Adipocyte (in vitro differentiated cells): Measurements from ENCODE around the gene AFMID.
A peak's percentile ranks its signal among the peaks of the same experiment; 100 is the strongest.
"Not testable (repeated sequence)": the region's sequence is repeated elsewhere in the genome, so short reads cannot be mapped to it uniquely, and the experiment has no call there.

ENCODE experiments used
- DNase-seq: peaks from one replicate; pipeline ENCODE4 v3.0.0-alpha.2; 2015; ENCODE audit warnings: low read depth
- H3K27me3 ChIP-seq: replicated peaks from 2 replicates; pipeline ENCODE4 v1.7.0; 2013; ENCODE audit warnings: mild to moderate bottlenecking, low read length, moderate library complexity; ENCODE audit not compliant: control insufficient read depth, insufficient read depth
- H3K36me3 ChIP-seq: 2 replicates; pipeline ENCODE4 v1.7.0; 2013; ENCODE audit warnings: low read length, mild to moderate bottlenecking, moderate library complexity; ENCODE audit not compliant: control insufficient read depth, insufficient read depth, severe bottlenecking
- H3K4me1 ChIP-seq: 2 replicates; pipeline ENCODE4 v1.7.0; 2013; ENCODE audit warnings: mild to moderate bottlenecking, low read length, moderate library complexity; ENCODE audit not compliant: control insufficient read depth, insufficient read depth
- H3K4me3 ChIP-seq: 2 replicates; pipeline ENCODE4 v1.7.0; 2013; ENCODE audit warnings: mild to moderate bottlenecking, low read length, moderate library complexity
- H3K9ac ChIP-seq: 2 replicates; pipeline ENCODE4 v1.7.0; 2013; ENCODE audit warnings: mild to moderate bottlenecking, low read length, moderate library complexity
- H3K9me3 ChIP-seq: 2 replicates; pipeline ENCODE4 v1.7.0; 2013; ENCODE audit warnings: mild to moderate bottlenecking, low read length, moderate library complexity; ENCODE audit not compliant: control insufficient read depth

AFMID gene

GRCh38 chr17:78228176-78228575, 41.0 kb downstream of the AFMID start:
- Histone ChIP-seq H3K9ac (no peak overlapping the region), H3K9me3 (no peaks in the 10 kb centered on the region), H3K36me3 (no peaks in the 10 kb centered on the region), H3K27me3 (peaks cover 27% of the 10 kb centered on the region), H3K4me1 (no peaks in the 10 kb centered on the region), H3K4me3 (no peak overlapping the region)
- no peak for DNase-seq

DNA sequence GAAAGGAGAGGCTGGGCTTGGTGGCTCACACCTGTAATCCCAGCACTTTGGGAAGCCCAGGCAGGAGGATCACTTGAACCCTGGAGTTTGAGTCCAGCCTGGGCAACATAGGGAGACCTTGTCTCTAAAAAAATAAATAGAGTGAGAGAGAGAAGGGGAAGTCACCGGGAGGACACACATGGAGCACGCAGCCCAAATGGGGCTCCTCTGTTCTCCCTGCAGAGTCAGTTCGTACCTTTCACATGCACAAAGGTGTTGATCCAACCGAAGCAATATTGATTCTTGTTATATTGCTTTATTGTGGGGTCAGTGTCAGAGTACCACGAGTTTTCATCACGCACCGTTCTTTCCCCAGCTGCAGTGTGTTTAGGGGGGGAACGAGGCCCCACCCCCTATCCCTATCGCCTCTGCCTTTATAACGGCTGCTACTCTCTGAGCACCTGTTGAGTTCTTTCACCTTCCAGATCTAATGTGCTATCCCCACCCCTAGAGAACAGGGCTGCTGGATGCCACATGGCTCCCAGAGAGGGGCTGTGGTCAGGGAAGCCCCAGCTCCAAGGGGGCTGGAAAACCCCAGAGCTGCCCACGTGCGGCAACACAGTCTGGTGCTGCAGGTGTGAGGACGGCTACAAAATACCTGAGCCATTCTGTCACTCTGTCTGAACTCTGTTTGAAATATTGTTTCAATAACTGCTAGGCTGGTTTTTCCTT, 43.2 kb downstream of the AFMID start:
- Histone ChIP-seq H3K9ac (no peak overlapping the region), H3K9me3 (no peaks in the 10 kb centered on the region), H3K27me3 (peaks cover 27% of the 10 kb centered on the region), H3K4me1 (no peaks in the 10 kb centered on the region), H3K4me3 (no peak overlapping the region), H3K36me3 (no peaks in the 10 kb centered on the region)
- no peak for DNase-seq

DNA sequence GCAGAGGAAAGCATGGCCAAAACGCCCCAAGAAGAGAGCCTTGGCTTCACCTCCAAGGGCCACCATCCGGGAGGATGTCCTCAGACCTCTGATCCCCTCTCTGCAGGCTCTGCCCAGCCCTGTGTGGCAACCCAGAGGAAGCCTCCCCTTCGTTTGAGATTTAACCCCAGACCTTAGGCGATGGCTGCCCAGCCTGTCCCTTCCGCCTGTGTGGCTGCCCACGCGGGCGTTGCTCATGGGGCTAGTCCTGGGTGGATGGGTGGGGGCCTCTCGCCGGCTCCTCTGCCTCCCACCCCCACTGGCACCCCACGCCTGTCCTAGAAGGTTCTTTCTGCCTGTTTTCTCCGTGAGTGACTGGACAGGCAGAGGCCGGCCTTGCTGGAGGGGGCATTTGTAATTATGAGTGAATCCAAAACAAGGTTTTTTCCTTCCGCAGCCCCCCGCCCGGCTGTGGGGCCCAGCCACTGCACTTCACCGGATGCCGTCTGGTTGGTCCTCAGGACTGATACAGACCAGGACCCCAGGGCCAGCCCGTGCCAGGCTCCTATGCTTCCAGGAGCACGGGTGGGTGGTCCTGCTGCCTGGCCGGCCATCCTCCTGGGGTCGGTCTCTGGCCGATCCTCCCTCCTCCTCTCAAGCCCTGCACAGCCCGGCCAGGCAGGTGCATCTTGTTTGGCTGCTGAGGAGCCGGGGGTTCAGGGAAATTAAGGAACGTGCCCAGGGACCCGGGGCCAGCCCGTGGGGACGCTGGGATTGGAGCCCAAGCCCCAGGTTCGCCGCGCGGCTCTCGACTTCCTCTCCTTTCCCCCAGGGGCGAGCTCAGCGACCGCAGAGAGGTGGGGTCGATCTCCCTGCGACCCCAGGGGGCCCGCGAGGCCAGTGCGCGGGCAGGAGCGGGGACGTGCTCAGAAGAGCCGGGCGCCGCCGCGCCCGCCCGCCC, 44.1 kb downstream of the AFMID start, which contains the start of gene TMEM235:
Gene TMEM235, plus strand, starts transcription at position 636 of the 940 bp plus-strand sequence. CDS start 393 bp downstream, outside the sequence.
- H3K9me3 ChIP-seq = no peaks in the 10 kb centered on the region
- H3K9ac ChIP-seq = no peak within 1 kb of the TSS
- H3K36me3 ChIP-seq = no peaks in the 10 kb centered on the region
- no peaks in the 10 kb centered on the region for H3K4me1 ChIP-seq
- no peak within 1 kb of the TSS for H3K4me3 ChIP-seq
- no peak for DNase-seq
- peaks cover 27% of the 10 kb centered on the region for H3K27me3 ChIP-seq

DNA sequence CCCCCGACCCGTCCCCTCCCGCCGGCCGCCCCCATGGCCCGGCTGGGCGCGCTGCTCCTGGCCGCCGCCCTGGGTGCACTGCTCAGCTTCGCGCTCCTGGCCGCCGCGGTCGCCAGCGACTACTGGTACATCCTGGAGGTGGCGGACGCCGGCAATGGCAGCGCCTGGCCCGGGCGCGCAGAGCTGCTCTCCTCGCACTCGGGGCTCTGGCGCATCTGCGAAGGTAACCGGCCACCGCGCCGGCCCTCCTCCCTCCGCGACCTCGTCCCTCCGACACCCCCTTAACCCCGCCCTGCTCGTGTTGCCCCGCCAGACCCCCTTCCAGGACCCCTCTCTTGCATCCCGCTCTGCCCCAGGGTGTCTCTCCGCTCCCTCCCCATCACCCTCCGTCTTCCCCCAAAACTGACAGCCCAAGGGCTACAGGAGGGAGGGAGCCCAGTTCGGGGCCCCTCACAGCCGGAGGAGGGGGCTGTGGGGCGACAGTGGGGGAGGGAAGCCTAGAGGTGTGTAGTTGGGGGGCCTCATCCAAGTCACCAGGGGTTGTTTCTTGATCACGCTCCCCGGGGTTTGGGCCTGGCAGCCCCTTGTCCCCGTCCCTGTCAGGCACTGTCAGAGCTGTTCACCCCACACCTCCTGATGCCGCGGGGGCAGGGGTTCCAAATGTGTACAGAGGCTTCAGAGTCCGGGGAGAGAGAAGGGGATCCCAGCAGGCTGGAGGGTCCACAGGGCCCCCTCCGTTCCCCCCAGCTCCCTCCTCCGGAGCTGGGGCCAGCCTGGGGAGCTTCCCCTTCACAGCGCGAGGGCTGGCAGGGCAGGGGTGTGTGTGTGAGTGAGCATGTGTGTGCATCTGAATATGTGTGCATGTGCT, 45.1 kb downstream of the AFMID start:
- no peaks in the 10 kb centered on the region for H3K9me3 ChIP-seq
- no peaks in the 10 kb centered on the region for H3K36me3 ChIP-seq
- H3K9ac ChIP-seq = no peak overlapping the region
- H3K4me1 ChIP-seq = no peaks in the 10 kb centered on the region
- peaks cover 27% of the 10 kb centered on the region for H3K27me3 ChIP-seq
- peak; percentile 24 for DNase-seq
- H3K4me3 ChIP-seq = no peak overlapping the region

DNA sequence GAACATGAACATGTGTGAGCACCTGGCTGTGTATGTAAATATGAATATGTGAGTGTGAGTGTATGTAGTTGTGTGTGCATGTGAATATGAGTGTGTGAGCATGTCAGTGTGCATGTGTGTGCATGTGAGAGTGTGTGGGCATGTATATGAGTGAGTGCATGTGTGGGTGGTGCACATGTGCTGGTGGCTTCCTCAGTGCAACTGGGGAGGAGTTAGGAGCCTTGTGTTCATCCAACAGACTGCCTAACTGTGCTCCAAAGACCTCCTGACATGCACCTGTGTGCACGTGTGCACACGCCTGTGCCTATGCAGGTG, 45.7 kb downstream of the AFMID start:
- no peak for DNase-seq
- no peaks in the 10 kb centered on the region for H3K4me1 ChIP-seq
- no peaks in the 10 kb centered on the region for H3K36me3 ChIP-seq
- no peak overlapping the region for H3K4me3 ChIP-seq
- H3K9me3 ChIP-seq = no peaks in the 10 kb centered on the region
- peaks cover 28% of the 10 kb centered on the region for H3K27me3 ChIP-seq
- no peak overlapping the region for H3K9ac ChIP-seq

GRCh38 chr17:78233678-78234077, 46.5 kb downstream of the AFMID start:
- no peaks in the 10 kb centered on the region for H3K36me3 ChIP-seq
- H3K9ac ChIP-seq = no peak overlapping the region
- no peaks in the 10 kb centered on the region for H3K4me1 ChIP-seq
- H3K4me3 ChIP-seq = no peak overlapping the region
- no peaks in the 10 kb centered on the region for H3K9me3 ChIP-seq
- H3K27me3 ChIP-seq = peaks cover 31% of the 10 kb centered on the region
- DNase-seq = no peak

DNA sequence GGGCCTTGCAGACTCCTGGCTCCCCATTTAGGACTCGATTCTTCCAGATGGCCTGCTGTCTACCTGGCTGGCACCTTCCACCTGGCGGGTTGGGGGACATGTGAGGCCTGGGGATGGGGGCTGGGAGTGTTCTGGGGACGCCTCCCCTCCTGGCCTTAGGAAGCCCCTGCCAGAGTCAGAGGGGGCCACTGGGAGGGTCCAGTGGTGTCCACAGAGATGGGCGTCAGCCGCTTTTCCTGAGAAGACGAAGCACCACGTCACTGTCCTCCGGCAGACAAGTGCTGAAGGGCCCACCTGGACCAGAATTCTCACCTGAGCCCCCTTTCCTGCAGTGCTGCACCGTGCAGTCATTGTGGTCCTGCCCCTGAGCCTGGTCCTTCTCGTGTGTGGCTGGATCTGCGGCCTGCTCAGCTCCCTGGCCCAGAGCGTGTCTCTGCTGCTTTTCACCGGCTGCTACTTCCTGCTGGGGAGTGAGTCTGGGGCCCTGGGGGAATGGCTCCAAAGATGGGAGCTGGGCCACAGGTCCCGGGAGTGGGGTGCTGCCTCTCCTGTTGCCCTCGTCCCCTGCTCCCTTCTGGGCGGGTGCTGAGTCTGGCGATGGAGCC, 47.2 kb downstream of the AFMID start:
- Histone ChIP-seq H3K36me3 (no peaks in the 10 kb centered on the region), H3K27me3 (peaks cover 30% of the 10 kb centered on the region)

DNA sequence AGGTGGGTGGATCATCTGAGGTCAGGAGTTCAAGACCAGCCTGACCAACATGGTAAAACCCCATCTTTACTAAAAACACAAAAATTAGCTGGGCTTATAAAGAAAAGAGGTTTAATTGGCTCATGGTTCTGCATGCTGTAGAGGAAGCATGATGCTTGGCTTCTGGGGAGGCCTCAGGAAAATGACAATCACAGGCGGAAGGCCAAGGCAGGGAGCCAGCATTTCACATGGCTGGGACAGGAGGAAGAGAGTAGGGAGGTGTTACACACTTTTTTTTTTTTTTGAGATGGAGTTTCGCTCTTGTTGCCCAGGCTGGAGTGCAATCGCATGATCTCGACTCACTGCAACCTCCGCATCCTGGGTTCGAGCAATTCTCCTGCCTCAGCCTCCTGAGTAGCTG, 47.9 kb downstream of the AFMID start:
- H3K27me3 ChIP-seq = peaks cover 30% of the 10 kb centered on the region
- not testable (repeated sequence) for H3K4me3 ChIP-seq, H3K9ac ChIP-seq, H3K4me1 ChIP-seq, H3K36me3 ChIP-seq, DNase-seq, H3K9me3 ChIP-seq

More for the DNA sequence above, 47.2 kb downstream of the AFMID start:
- H3K9ac ChIP-seq = no peak overlapping the region
- H3K9me3 ChIP-seq = no peaks in the 10 kb centered on the region
- no peak overlapping the region for H3K4me3 ChIP-seq
- no peak for DNase-seq
- H3K4me1 ChIP-seq = no peaks in the 10 kb centered on the region

- H3K27me3 ChIP-seq = peaks cover 22% of the 10 kb centered on the region
- H3K4me1 ChIP-seq = no peaks in the 10 kb centered on the region
- H3K36me3 ChIP-seq = no peaks in the 10 kb centered on the region
- DNase-seq = no peak
- H3K9ac ChIP-seq = no peak overlapping the region
- no peak overlapping the region for H3K4me3 ChIP-seq
- no peaks in the 10 kb centered on the region for H3K9me3 ChIP-seq
These were observed 48.7 kb downstream of the AFMID start for GRCh38 chr17:78235885-78236284.

GRCh38 chr17:78236362-78237127, 49.4 kb downstream of the AFMID start:
- Histone ChIP-seq H3K4me3 (no peak overlapping the region), H3K36me3 (no peaks in the 10 kb centered on the region), H3K27me3 (peaks cover 16% of the 10 kb centered on the region), H3K4me1 (no peaks in the 10 kb centered on the region), H3K9ac (no peak overlapping the region), H3K9me3 (no peaks in the 10 kb centered on the region)
- DNase-seq = no peak
